Neural progenitor cell (in vitro differentiated cells): ENCODE results near the gene DLG3. TPM values are rescaled to one million over a fixed set of nuclear protein-coding genes. Genes with fewer than 3 reads are reported as not detected.

Source experiments
- DNase-seq: peaks from one replicate; pipeline ENCODE4 v3.0.0-alpha.2; 2016; ENCODE audit warnings: low spot score
- H2AFZ ChIP-seq: fragments of 200-600 bp; sonication (generic); replicated peaks from 2 replicates; pipeline ENCODE4 v1.6.1; 2016; ENCODE audit warnings: antibody characterized with exemption
- H3F3A ChIP-seq: fragments of 200-600 bp; sonication (generic); 2 replicates; pipeline ENCODE4 v1.6.1; 2016; ENCODE audit warnings: antibody characterized with exemption, low read depth
- H3K27ac ChIP-seq: fragments of 200-600 bp; sonication (generic); 2 replicates; pipeline ENCODE4 v1.5.1; 2016; ENCODE audit warnings: mild to moderate bottlenecking
- H3K27me3 ChIP-seq: fragments of 200-600 bp; sonication (generic); 2 replicates; pipeline ENCODE4 v1.6.1; 2016; ENCODE audit warnings: mild to moderate bottlenecking, moderate library complexity
- H3K36me3 ChIP-seq: fragments of 200-600 bp; sonication (generic); 2 replicates; pipeline ENCODE4 v1.5.1; 2016
- H3K4me1 ChIP-seq: fragments of 200-600 bp; sonication (generic); 2 replicates; pipeline ENCODE4 v1.6.1; 2016; ENCODE audit warnings: mixed run types
- H3K4me2 ChIP-seq: fragments of 200-600 bp; sonication (generic); 2 replicates; pipeline ENCODE4 v1.6.1; 2016
- H3K4me3 ChIP-seq: fragments of 200-600 bp; sonication (generic); 2 replicates; pipeline ENCODE4 v1.5.1; 2016
- H3K79me2 ChIP-seq: fragments of 200-600 bp; sonication (generic); 2 replicates; pipeline ENCODE4 v1.6.1; 2016; ENCODE audit warnings: low read depth
- H3K9ac ChIP-seq: fragments of 200-600 bp; sonication (generic); 2 replicates; pipeline ENCODE4 v1.6.1; 2016
- H3K9me3 ChIP-seq: fragments of 200-600 bp; sonication (generic); 2 replicates; pipeline ENCODE4 v1.5.1; 2016; ENCODE audit warnings: low read depth
- H4K20me1 ChIP-seq: fragments of 200-600 bp; sonication (generic); 2 replicates; pipeline ENCODE4 v1.6.1; 2016; ENCODE audit warnings: low read depth
- H3K27ac Mint-ChIP-seq: 3 replicates; pipeline ENCODE4 v1.8.0; 2021; ENCODE audit warnings: mixed read lengths
- H3K27me3 Mint-ChIP-seq: 2 replicates; pipeline ENCODE4 v1.8.0; 2022; ENCODE audit warnings: low read depth, mild to moderate bottlenecking, inconsistent platforms, moderate library complexity, mixed read lengths; ENCODE audit not compliant: insufficient read depth
- H3K36me3 Mint-ChIP-seq: 3 replicates; pipeline ENCODE4 v1.8.0; 2021; ENCODE audit warnings: mixed read lengths
- H3K4me1 Mint-ChIP-seq: 3 replicates; pipeline ENCODE4 v1.8.0; 2021; ENCODE audit warnings: mixed read lengths
- H3K4me3 Mint-ChIP-seq: 3 replicates; pipeline ENCODE4 v1.8.0; 2021; ENCODE audit warnings: mild to moderate bottlenecking, moderate library complexity, mixed read lengths
- H3K9me3 Mint-ChIP-seq: 3 replicates; pipeline ENCODE4 v1.8.0; 2020; ENCODE audit warnings: mixed read lengths
- CTCF ChIP-seq: fragments of 200-600 bp; sonication (generic); IDR thresholded peaks from 2 replicates; pipeline ENCODE4 v1.5.1; 2017; ENCODE audit warnings: antibody characterized with exemption, mild to moderate bottlenecking
- EZH2 ChIP-seq: fragments of 200-600 bp; sonication (generic); IDR thresholded peaks from 2 replicates; pipeline ENCODE4 v1.6.1; 2017; ENCODE audit warnings: antibody characterized with exemption, mild to moderate bottlenecking, moderate library complexity
- EZH2phosphoT487 ChIP-seq: fragments of 200-600 bp; sonication (generic); IDR thresholded peaks from 2 replicates; pipeline ENCODE4 v1.6.1; 2017; ENCODE audit warnings: antibody characterized with exemption
- total RNA-seq: library from RNA; depleted of rRNA; stranded (reverse); fragments of >200 nt; gene quantifications from 2 replicates; pipeline ENCODE4 v1.2.3, GENCODE V29; 2015; ENCODE audit warnings: low replicate concordance

DLG3 gene
- total RNA-seq, 1 donor from 2014 or later = 90.5 TPM

- Histone ChIP-seq H3K79me2 (no peaks in the 10 kb centered on the region), H2AFZ (peak overlapping the region; percentile 26), H3F3A (no peaks in the 10 kb centered on the region), H3K4me2 (peak overlapping the region; percentile 74), H3K4me1 (no peaks in the 10 kb centered on the region), H3K4me3 (peak overlapping the region; percentile 61), H3K27ac (no peak overlapping the region), H3K9me3 (no peaks in the 10 kb centered on the region), H3K36me3 (no peaks in the 10 kb centered on the region), H3K27me3 (no peaks in the 10 kb centered on the region), H4K20me1 (no peaks in the 10 kb centered on the region), H3K9ac (no peak overlapping the region)
- H3K27ac Mint-ChIP-seq = no peak overlapping the region
- peaks cover 7% of the 10 kb centered on the region for H3K36me3 Mint-ChIP-seq
- peak overlapping the region; percentile 68 for H3K4me3 Mint-ChIP-seq
- DNase-seq = no peak
- no peak for TF ChIP-seq EZH2
- no peak for TF ChIP-seq EZH2phosphoT487
- TF ChIP-seq CTCF = no peak
- H3K27me3 Mint-ChIP-seq = peaks cover 10% of the 10 kb centered on the region
- H3K9me3 Mint-ChIP-seq = peaks cover 6% of the 10 kb centered on the region
- H3K4me1 Mint-ChIP-seq = peaks cover 14% of the 10 kb centered on the region
These were observed 11.4 kb upstream of the DLG3 start for GRCh38 chrX:70432936-70433847.

- H3K27ac Mint-ChIP-seq = no peak overlapping the region
- no peaks in the 10 kb centered on the region for H3F3A ChIP-seq
- H3K4me3 Mint-ChIP-seq = peak overlapping the region; percentile 90
- peaks cover 7% of the 10 kb centered on the region for H3K36me3 Mint-ChIP-seq
- TF ChIP-seq CTCF (peak; percentile 68), EZH2 (no peak)
- peaks cover 10% of the 10 kb centered on the region for H3K27me3 Mint-ChIP-seq
- H4K20me1 ChIP-seq = no peaks in the 10 kb centered on the region
- no peaks in the 10 kb centered on the region for H3K27me3 ChIP-seq
- peaks cover 14% of the 10 kb centered on the region for H3K4me1 Mint-ChIP-seq
- H3K9me3 ChIP-seq = no peaks in the 10 kb centered on the region
- peak overlapping the region; percentile 85 for H2AFZ ChIP-seq
- peak overlapping the region; percentile 74 for H3K4me2 ChIP-seq
- no peaks in the 10 kb centered on the region for H3K79me2 ChIP-seq
- H3K27ac ChIP-seq = no peak overlapping the region
- no peak overlapping the region for H3K9ac ChIP-seq
- peaks cover 6% of the 10 kb centered on the region for H3K9me3 Mint-ChIP-seq
- DNase-seq = peak; percentile 83
- no peaks in the 10 kb centered on the region for H3K36me3 ChIP-seq
- H3K4me1 ChIP-seq = no peaks in the 10 kb centered on the region
- H3K4me3 ChIP-seq = peak overlapping the region; percentile 61
These were observed 10.7 kb upstream of the DLG3 start for GRCh38 chrX:70433848-70434351.

- Histone ChIP-seq H3K27me3 (no peaks in the 10 kb centered on the region), H3K4me3 (peak overlapping the region; percentile 61), H3K79me2 (no peaks in the 10 kb centered on the region), H3K9me3 (no peaks in the 10 kb centered on the region), H3K27ac (no peak overlapping the region), H3K36me3 (no peaks in the 10 kb centered on the region), H3K4me2 (peak overlapping the region; percentile 74), H3K9ac (no peak overlapping the region), H3K4me1 (no peaks in the 10 kb centered on the region), H4K20me1 (no peaks in the 10 kb centered on the region), H2AFZ (peak overlapping the region; percentile 85), H3F3A (no peaks in the 10 kb centered on the region)
- peaks cover 14% of the 10 kb centered on the region for H3K4me1 Mint-ChIP-seq
- peak; percentile 92 for DNase-seq
- TF ChIP-seq CTCF (no peak), EZH2phosphoT487 (no peak), EZH2 (no peak)
- H3K4me3 Mint-ChIP-seq = peak overlapping the region; percentile 90
- H3K36me3 Mint-ChIP-seq = peaks cover 7% of the 10 kb centered on the region
- peaks cover 8% of the 10 kb centered on the region for H3K9me3 Mint-ChIP-seq
- H3K27me3 Mint-ChIP-seq = peaks cover 10% of the 10 kb centered on the region
- peak overlapping the region; percentile 66 for H3K27ac Mint-ChIP-seq
These were observed 10.2 kb upstream of the DLG3 start for GRCh38 chrX:70434352-70434866.
